Measurements from ENCODE around the gene NRCAM.

NRCAM gene

DNA sequence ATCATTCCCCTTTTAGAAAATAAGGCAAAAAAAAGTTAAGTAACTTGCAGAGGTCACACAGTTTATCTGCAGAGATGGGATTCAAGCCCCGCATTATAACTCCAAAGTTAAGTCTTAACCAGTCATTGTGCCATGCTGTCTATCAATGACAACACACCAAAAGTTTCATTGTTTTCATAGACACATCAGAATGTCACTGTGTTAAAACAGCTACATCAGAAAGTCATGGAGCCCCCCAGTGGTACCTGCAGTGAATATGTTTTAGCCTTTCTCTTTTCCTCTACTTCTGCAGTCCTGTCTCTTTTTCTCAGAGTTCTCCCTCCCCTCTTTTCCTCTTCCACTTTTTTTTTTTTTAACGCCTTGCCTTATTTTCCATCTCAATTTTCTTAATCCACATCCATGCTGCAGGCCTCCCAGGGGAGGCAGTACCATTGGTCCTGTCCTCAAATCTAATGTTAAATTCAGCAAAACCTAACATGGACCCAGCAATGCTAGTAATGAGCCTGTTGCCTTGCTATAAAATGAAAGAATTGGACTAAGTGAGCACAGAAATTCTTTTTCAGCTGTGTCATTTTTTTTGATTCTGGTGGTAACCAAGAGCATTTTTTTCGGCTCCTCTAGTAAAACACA, 3.8 kb upstream of the NRCAM start:
- no peak for DNase-seq (ENCODE audit: low read depth in 3 of 3)

DNA sequence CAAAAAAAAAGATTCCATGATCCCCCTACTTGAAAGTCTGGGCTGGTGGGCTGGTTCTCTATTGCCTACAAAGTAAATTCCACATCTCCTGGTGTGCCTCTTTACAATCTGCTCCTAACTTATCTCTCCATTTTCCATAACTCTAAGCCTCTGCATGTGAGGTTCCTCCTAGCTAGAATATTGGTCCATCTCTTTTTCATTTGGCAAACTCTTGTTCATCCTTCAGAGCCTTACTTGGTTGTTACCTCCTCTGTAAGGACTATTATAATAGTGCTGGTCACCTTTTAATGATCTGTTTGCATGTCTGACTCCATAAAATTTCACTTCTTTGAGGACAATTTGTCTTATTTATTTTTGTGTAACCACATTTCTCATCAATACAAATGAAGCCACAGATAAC, 1.6 kb upstream of the NRCAM start:
- DNase-seq (ENCODE audit: low read depth in 3 of 3), result no peak

DNA sequence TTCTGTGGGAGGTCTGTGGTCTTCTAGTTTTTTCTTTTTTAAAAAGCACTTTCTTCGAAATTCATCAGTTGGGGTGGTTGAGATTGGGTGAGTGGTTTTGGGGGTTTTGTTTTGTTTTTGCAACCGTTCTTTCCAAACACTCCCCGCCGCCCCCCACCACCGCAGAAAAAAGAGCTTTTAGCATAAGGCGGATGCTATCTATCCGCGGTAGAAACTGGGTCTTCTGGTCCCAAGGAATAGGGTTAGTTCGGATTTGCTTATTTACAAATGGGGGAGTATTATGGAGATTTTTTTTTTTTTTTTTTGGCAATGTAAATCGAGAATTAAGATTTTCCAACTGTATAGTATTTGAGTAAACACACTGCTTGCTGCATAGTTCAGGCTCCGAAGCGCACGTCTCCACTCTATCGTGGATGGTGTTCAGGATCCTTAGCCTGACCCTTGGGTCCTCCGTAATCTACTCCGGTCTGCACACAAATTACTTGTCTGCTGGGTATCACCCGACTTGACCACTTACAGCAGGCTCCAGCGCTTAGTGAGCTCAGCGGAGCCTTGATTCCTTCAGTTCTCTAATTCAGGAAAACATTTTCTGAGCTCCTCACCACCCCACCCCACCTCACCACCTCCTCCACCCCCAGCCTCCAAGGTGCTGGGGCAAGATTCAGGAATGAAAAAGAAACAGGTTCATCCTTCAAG, 757 bp upstream of the NRCAM start:
- DNase-seq (ENCODE audit: low read depth in 3 of 3), result no peak

DNA sequence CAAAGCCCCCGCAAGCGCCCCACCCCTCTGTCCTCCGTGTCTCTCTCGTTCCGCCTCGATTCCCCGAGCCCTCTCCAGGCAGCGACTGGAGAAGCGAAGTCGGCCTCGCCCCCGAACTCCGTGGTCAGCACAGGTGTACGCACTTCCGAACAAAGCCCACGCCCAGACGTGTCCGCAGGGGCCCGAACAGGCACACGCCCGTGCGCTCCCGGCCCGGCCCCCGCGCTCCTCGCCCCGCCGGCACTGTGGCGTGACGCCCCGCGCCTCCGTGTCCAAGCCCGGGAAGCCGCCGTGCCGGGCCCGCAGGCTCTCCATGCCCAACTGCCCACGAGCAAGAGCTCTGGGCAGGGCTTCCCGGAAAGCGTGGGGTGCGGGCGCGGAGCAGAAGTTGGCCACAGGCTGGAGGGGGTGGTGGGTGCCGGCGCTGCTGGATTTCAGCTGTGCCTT, 662 bp downstream of the NRCAM start:
- DNase-seq (ENCODE audit: low read depth in 3 of 3), result no peak

DNA sequence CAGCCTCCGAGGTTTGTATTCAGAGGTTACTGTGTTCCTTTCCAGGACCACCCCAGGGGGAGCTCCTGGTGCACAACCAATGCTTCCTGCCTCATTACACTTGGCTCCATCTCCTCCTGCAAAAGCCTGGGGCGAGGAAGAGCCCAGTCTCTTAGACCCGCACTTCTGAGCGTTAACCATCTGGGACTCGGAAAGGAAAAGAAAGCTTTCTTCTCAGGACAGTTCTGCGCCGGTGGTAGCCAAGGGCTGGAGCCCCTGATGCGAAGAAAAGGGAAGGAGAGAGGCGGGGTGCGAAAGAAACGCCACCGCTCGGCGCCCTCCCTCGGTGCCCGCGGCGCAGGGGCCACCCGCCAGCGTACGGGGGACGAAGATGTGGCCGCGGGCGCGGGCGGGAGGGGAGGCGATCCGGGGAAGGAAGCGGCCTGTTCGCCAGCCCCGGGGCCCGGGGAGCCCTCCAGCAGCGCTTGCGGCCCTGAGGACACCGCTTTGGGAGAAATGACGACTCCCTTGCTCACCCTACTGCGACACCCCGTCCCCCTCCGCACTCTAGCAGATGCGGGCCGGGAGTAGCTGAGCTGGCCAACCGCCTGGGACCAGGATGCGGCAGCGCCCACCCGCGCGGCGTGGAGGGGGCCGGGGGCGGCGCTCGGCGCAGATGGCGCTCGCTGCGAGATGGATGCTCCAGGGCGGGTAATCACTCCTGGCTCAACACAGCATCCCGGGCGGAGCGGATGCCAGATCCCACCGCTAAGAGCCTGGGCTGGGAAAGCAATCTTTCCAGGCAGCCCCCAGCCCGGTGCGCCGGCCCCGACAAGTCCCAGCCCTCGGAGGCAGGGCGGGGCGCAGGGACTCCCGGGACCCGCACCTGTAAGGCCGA, 1.3 kb downstream of the NRCAM start:
- DNase-seq (ENCODE audit: low read depth in 3 of 3), result no peak

DNA sequence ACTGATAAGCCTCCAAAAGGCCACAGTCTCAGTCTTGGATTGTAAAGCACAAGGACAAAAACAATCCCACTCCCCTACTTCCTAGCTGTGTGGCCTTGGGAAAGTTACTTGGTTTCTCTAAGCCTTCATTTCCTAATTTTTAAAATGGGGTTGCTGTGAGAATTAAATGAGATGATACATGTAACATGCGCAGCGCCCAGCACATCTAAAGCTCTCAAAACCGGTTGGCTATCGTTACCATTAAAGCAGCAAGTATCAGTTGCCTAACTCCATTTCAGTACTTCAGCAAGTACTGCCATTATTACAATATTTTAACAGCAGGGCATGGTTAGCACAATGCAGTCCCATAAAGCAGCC, 1.9 kb downstream of the NRCAM start:
- DNase-seq (ENCODE audit: low read depth in 3 of 3), result no peak

DNA sequence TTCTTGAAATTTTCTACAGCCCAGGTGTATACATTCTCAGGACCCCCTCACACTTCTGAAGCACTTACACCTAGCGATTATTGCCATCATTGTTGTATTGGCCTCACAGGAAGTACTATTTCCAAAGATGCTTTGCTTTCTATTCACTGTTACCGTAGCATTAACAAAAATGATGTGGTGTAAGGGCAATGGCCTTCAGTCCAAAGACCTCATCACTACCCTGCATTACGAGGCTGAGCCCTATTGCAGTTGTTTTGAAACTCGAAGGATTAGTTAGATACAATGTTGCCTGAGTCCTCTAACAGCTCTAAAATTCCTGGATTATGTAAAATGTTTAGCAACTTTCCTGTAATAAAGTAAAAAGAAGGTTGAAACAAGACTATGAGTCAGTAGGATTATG, 2.9 kb downstream of the NRCAM start:
- DNase-seq (ENCODE audit: low read depth in 3 of 3), result no peak

DNA sequence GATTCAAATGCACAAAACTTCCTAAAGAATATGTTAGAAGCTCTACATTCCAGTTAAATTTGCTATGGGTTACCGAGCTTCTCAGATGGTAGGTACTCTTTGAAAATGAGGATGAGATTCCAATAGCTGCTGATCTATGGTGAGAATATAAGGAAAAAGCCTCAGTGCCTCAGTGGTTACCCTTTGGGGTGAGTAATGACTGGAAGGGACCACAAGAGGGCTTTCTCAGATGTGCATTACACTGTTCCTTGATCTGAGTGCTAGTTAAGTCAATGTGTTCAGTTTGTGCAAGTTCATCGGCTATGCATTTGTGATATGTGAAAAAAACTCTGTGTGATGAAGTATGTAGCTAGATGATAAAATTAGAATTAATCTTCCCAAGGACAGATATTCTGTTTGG, 3.5 kb downstream of the NRCAM start:
- DNase-seq (ENCODE audit: low read depth in 3 of 3), result no peak

DNA sequence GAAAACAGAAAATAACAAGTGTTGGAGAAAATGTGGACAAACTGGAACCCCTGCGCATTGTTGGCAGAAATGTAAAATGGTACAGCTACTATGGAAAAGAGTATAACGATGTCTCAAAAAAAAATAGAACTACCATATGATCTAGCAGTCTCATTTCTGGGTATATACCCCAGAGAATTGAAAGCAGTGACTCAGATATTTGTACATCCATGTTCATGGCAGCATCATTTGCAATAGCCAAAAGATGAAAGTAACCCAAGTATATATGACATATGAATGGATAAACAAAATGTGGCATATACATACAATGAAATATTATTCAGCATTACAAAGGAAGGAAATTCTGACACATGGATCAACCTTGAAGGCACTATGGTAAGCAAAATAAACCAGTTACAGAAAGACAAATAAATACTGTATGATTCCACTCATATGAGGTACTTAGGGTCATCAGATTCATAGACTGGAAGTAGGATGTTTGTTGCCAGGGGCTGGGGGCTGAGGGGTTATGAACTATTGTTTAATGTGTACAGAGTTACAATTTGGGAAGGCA, 4.9 kb downstream of the NRCAM start:
- DNase-seq (ENCODE audit: low read depth in 3 of 3), result no peak

DNA sequence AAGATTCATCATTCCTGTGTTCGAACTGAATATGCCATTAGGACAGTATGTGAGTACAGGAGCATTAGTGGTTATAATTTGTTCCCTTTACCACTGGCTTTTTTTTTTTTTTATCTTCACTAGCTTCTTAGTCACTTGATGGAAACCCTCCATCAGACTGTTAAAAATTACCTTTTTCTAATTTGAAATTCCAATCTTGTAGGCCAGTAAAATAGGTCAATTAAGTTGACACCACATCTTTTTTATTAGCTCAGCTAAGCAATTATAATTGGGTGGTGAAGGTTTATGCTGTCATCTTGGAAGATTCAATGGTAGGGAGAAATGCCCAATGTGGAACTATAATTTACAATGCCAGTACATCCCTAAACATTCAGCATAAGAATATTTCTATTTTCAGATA, 6.1 kb downstream of the NRCAM start:
- no peak for DNase-seq (ENCODE audit: low read depth in 3 of 3)

DNA sequence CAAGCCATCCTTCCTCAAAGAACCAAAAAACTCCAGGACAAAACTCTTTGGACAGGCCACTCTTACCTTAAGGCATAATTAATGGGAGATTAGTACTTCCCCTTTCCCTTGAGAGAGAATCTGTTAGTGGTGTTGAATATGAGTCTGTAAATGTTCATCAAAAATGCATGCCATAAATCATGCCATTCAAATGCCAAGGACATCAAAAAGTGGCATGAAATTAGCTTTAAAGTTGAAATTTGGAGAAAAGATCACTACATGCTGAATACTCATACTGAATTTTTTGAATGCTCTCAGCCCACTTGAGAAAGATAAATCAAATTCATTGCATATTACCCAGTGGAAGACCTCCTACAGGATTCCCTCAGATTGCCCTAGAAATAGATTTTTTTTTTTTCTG, 6.7 kb downstream of the NRCAM start:
- no peak for DNase-seq (ENCODE audit: low read depth in 3 of 3)

DNA sequence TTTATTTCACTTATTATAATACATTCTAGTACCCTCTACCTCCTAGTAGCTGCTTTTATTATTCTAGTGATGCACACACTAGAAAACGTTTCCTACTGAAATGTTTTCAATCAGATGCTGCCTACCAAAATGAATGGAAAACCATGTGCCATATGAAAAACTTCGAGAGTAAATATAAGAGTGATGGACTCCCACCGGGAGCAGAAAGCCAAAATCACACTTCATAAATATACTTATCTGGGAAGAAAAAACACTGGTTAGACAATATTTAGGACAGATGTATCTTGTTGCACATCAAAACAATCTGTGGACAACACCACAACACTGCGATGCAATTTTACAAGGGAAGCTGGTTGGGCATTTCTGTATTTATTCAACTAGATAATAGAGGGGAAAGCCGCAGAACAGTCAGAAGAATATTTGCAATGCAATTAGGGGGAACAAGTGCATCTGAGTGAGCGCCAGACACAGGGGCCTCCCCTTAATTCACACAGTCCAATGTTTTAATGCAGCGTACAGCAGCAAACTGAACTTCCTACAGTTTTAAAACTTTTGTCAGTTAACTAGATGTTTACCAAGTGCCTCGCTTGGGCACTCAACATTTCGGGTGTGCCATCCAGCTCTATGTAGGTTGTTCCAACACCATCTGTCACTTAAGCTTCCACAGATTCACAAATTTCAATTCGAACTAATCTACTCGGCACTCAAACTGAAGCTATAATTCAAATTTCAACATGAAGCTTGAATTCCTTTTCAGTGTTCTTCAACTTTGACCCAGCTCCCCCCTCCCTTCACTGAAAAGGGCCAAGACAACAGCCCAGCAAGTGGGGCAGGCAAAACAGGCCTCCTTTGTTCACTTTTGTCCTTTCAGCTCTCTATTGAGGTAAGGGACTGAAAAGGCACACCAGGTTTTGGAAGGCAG, 7.4 kb downstream of the NRCAM start:
- no peak for DNase-seq (ENCODE audit: low read depth in 3 of 3)

DNA sequence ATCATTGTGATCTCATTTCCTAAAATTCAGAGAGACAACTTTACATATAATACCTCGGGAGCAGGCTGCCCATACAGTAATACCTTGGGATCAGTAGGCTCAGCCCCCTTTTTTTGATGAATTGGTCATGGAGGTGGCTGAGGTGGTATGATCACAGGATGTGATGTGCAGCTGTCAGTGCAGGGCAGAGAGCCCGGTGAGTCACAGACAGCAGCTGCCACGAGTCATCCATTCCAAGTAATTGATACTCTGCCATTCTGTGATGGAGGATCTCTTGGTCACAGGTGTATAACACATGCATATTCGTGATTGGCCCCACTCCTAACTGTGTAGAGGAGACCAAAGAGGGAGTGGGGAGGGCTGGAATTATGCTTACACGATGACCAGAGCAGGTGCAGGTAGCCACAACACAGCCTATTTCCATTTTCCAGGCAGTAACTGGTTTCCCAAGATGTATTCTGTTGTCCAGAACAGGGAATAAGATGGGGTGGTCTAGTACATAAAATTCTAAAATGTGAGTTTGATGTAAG, 14.1 kb downstream of the NRCAM start:
- DNase-seq (ENCODE audit: low read depth in 3 of 3), result peak in 1 of 3 experiments; percentile 30

DNA sequence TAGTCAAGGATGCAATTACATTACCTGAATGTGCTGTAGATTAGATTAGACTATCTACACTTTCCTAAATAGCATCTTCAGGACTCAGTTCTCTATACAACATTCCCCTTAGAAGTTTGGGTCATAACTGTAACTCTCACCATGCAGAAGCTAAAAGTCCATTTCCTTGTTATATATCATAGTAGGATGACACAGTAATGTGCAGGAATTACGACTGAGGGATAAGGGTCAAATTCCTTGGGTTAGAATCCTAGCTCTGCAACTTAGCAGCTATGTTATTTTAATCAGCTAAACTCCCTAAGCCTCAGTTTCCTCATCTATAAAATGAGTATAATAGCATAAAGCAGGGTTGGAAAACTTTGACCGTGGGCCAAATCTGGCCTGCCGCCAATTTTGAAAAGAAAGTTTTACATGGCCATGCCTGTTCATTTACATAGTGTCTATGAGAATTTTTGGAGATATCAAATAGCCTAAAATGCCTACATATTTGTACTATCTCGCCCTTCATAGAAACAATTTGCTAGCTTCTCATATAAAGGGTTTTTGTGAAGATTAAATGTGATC, 14.8 kb downstream of the NRCAM start:
- DNase-seq (ENCODE audit: low read depth in 3 of 3), result no peak

DNA sequence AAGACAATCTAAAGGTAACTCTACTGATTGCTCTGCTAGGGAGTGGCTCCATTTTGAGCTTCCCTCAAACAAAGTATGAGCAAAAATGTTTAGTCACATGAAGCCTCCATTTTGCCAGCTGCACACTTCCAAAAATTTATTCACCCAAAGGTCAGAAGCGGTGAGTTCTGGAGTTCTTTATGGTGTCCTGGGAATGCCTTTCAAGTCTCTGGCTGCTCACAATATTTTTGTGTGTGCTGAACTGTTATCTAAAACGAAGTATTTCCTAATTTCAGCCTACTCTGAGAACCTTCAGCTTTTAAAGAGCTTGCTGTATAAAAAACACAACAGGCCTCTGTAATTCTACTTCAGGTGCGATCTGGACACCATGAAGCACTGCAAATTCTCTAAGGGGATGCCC, 15.6 kb downstream of the NRCAM start:
- no peak for DNase-seq (ENCODE audit: low read depth in 3 of 3)

DNA sequence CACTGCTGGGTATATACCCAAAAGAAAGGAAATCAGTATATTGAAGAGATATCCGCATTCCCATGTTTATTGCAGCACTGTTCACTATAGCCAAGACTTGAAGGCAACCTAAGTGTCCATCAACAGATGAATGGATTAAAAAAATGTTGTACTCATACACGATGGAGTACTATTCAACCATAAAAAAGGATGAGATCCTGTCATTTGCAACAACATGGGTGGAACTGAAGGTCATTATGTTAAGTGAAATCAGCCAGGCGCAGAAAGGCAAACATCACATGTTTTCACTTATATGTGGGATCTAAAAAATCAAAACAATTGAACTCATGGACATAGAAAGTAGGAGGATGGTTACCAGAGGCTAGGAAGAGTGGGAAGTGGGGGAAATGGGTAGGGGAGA, 19.3 kb downstream of the NRCAM start:
- no peak for DNase-seq (ENCODE audit: low read depth in 3 of 3)

DNA sequence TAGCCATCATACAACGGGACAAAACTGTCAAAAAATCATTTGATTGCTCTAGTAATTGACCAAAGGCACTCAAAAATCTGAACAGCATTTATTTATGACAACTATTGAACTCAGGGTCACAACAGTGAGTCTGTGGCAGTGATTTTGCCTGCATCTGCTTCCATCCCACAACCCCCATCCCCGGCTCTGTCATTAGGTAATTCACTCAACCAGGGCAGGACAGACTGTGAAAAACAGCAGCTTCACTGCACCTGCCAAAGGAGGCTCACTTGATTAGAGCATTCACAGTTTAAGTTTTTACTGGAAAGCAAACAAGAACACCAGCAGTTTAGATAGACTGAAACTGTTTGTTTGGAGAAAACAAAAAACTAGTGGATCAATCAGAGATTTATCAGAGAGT, 22.2 kb downstream of the NRCAM start:
- DNase-seq (ENCODE audit: low read depth in 3 of 3), result no peak

DNA sequence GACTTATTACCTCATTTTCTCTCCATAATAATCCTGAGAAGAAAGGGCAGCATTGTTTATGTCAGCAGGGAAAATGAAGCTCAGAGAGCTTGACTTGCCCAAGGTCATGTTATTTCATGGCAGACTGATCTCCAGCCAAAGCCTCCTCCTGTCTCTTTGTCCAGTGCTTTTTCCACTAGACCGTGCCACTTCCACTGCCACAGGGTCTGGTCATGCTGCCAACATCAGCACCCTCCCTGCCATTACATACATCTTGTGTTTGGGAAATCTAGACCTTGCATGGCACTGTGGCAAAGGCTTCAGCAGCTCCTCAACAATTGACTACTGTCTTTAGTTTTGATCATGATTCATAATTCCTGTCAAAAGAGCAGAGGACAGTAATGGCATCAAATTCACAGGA, 25.1 kb downstream of the NRCAM start:
- DNase-seq (ENCODE audit: low read depth in 3 of 3), result no peak

DNA sequence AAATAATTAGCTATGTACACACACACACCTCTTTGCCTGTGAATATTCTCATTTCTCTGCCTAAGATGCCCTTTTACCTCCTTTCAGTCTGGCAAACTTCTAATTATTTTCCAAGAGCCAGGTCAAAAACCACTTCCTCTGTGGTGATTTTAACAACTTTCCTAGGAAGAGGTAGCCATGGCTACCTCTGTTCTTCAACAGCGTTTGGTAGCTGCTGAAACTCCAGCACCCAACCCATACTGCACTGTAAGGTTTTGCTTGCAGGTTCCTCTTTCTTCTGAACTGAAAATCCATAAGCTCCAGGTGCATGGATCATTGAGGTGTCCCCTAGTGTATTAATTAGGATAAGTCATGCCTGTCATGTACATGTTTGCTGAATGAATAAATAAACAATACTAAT, 25.6 kb downstream of the NRCAM start:
- no peak for DNase-seq (ENCODE audit: low read depth in 3 of 3)

DNA sequence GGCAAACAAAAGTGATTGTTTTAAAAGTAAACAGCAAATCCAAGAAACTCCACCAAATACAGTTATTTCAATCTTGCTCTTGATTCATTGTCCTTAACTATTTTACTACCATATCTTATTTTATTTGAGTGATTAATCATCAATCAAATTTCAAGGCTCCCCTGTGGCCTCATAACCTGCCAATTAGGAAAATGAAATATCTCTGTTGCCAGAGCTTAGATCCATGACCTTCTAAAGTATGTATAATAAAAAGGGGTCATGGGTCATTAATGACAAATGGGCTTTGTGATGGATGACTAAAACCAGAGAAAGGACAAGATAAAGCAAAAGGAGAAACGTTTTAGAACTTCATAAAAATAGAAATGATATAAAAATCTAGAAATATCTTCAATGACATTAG, 28.5 kb downstream of the NRCAM start:
- DNase-seq (ENCODE audit: low read depth in 3 of 3), result no peak

DNA sequence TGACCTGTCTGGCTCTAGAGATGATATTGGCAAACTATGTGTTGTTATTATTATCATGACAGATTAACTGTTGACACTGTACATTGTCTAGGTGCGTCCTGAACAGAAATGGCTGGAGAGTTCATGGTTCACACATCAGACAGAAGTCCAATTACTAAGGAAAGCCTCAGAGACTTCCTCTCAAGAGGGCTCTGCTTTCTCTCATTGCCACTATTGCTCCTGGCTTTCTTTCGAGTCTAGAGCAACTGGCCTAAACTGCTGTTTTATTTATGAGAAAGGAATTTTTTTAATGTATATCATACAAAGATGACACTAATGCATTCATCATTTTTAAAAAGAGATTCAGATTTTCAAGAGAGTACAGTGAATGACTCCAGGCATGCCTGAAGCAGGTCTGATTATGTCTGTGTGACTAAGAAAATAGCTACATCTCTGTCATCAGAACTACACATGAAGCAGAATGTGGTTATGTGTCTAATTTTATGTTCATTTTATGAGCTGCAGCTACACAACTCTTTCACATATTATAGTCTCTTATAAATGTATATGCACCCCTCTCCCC, 30.4 kb downstream of the NRCAM start:
- DNase-seq (ENCODE audit: low read depth in 3 of 3), result no peak

Data from stimulated activated CD4-positive, alpha-beta T cell treated with anti-CD3 and anti-CD28 coated beads, TNF-alpha, amount 100 ng/mL, for 24 hours (primary cell).